Measurements from ENCODE around the gene PNPLA8. TPM values are rescaled to one million over a fixed set of nuclear protein-coding genes. Genes with fewer than 3 reads are reported as not detected.

PNPLA8 gene
- total RNA-seq, 4 donors from 2014 or later: 49.7 to 86.3 (median 61.9) TPM

- no peaks in the 10 kb centered on the region for H3K9me3 ChIP-seq
- H3K4me3 ChIP-seq: peak overlapping the region; percentile 75 to 94 (median 86)
- H3K27ac ChIP-seq: peak overlapping the region; percentile 96 to 99 (median 98)
- no peaks in the 10 kb centered on the region for H3K36me3 ChIP-seq
- DNase-seq (peak; percentile 83 to 84), ATAC-seq (peak; percentile 68 to 72)
- in situ Hi-C loops (cut with MboI; ENCODE audit: low sequenced_read_pairs in 4 of 4): loop anchor here in 3 of 4 donors (5.0 kb wide), 2 partner anchors 42 to 47 kb away; partner anchors contain the start of genes DNAJB9 (in 1 of the 3) and THAP5 (in 1 of the 3)
- no peak for TF ChIP-seq POLR2A (IDR thresholded peaks at IDR 0.05)
- TF ChIP-seq CTCF (IDR thresholded peaks at IDR 0.05 in 4 of 5, conservative IDR thresholded peaks at IDR 0.05 in 1 of 5): no peak
- no peaks in the 10 kb centered on the region for H3K27me3 ChIP-seq
- intact Hi-C loops (cut with DNase I; ENCODE audit: low total_unique reads): loop anchor here (5.0 kb wide), 1 partner anchor 783 kb away; the partner anchor contains the start of gene CBLL1
- H3K4me1 ChIP-seq: peaks cover 32 to 40% of the 10 kb centered on the region in 2 donors
These were observed 479 bp downstream of the PNPLA8 start for GRCh38 chr7:108525327-108525984.

- Histone ChIP-seq H3K9me3 (no peaks in the 10 kb centered on the region), H3K4me1 (peaks cover 38 to 40% of the 10 kb centered on the region in 2 donors), H3K4me3 (peak overlapping the region in 1 of 4 donors; percentile 94), H3K27me3 (no peaks in the 10 kb centered on the region), H3K36me3 (peaks cover 0 to 6% of the 10 kb centered on the region in 2 donors), H3K27ac (peak overlapping the region; percentile 96 to 99 (median 98))
- intact Hi-C loops (cut with DNase I; ENCODE audit: low total_unique reads): no loop called here
- ATAC-seq: no peak
- in situ Hi-C loops (cut with MboI; ENCODE audit: low sequenced_read_pairs in 4 of 4): loop anchor here in 1 of 4 donors (5.0 kb wide), 1 partner anchor 50 kb away; no protein-coding TSS in a partner anchor
- DNase-seq: no peak
- TF ChIP-seq POLR2A (IDR thresholded peaks at IDR 0.05) (no peak), CTCF (IDR thresholded peaks at IDR 0.05 in 4 of 5, conservative IDR thresholded peaks at IDR 0.05 in 1 of 5) (no peak)
These were observed 3.2 kb downstream of the PNPLA8 start for GRCh38 chr7:108522780-108523179.

- intact Hi-C loops (cut with DNase I; ENCODE audit: low total_unique reads) (no loop called here), in situ Hi-C loops (cut with MboI; ENCODE audit: low sequenced_read_pairs in 4 of 4) (no loop called here)
- Histone ChIP-seq H3K27me3 (no peaks in the 10 kb centered on the region), H3K27ac (no peak overlapping the region), H3K36me3 (peaks cover under 1 to 36% of the 10 kb centered on the region in 2 donors), H3K9me3 (no peaks in the 10 kb centered on the region), H3K4me1 (peaks cover 19% of the 10 kb centered on the region in 2 donors), H3K4me3 (no peak overlapping the region)
- no peak for ATAC-seq
- TF ChIP-seq POLR2A (IDR thresholded peaks at IDR 0.05): no peak
- TF ChIP-seq CTCF (IDR thresholded peaks at IDR 0.05 in 4 of 5, conservative IDR thresholded peaks at IDR 0.05 in 1 of 5): no peak
- DNase-seq: no peak
These were observed 8.0 kb downstream of the PNPLA8 start for GRCh38 chr7:108517951-108518350.

GRCh38 chr7:108515630-108516029, 10.3 kb downstream of the PNPLA8 start:
- ATAC-seq (no peak), DNase-seq (no peak)
- Histone ChIP-seq H3K4me1 (peaks cover 5 to 6% of the 10 kb centered on the region in 2 donors), H3K9me3 (no peaks in the 10 kb centered on the region), H3K27ac (no peak overlapping the region), H3K36me3 (peaks cover 5 to 55% of the 10 kb centered on the region in 2 donors), H3K27me3 (no peaks in the 10 kb centered on the region), H3K4me3 (no peak overlapping the region)
- intact Hi-C loops (cut with DNase I; ENCODE audit: low total_unique reads) (no loop called here), in situ Hi-C loops (cut with MboI; ENCODE audit: low sequenced_read_pairs in 4 of 4) (no loop called here)
- TF ChIP-seq POLR2A (IDR thresholded peaks at IDR 0.05): no peak
- TF ChIP-seq CTCF (IDR thresholded peaks at IDR 0.05 in 4 of 5, conservative IDR thresholded peaks at IDR 0.05 in 1 of 5): no peak
